Astrocyte (in vitro differentiated cells and primary cell): ENCODE data around the gene MYT1. TPM values are rescaled to one million over a fixed set of nuclear protein-coding genes. Genes with fewer than 3 reads are reported as not detected.

Experiments used
- DNase-seq: peaks from one replicate; pipeline ENCODE4 v3.0.0-alpha.2; 2010; ENCODE audit warnings: low read depth
- FAIRE-seq: peaks from 2 replicates; lab custom pipeline; 2011; peaks lifted over from hg19 to GRCh38; lab: Jason Lieb, UNC
- H2AFZ ChIP-seq: 2 replicates; pipeline ENCODE4 v1.6.0; 2012; ENCODE audit warnings: low read depth, low read length, inconsistent platforms
- H3K27ac ChIP-seq: 2 replicates; pipeline ENCODE4 v1.5.1; 2011; ENCODE audit warnings: low read depth, low read length, inconsistent platforms
- H3K27me3 ChIP-seq: 2 replicates; pipeline ENCODE4 v1.6.0; 2011; ENCODE audit warnings: low read length, inconsistent platforms; ENCODE audit not compliant: insufficient read depth
- H3K36me3 ChIP-seq: 2 replicates; pipeline ENCODE4 v1.5.1; 2011; ENCODE audit warnings: low read length, inconsistent platforms; ENCODE audit not compliant: insufficient read depth
- H3K4me1 ChIP-seq: 2 replicates; pipeline ENCODE4 v1.5.1; 2011; ENCODE audit warnings: low read length, inconsistent platforms; ENCODE audit not compliant: insufficient read depth
- H3K4me2 ChIP-seq: 2 replicates; pipeline ENCODE4 v1.6.0; 2012; ENCODE audit warnings: low read length, inconsistent platforms
- H3K4me3 ChIP-seq: 2 replicates; pipeline ENCODE4 v1.5.1; 2011; ENCODE audit warnings: low read depth, mild to moderate bottlenecking, low read length, inconsistent platforms; ENCODE audit not compliant: insufficient read depth
- H3K79me2 ChIP-seq: 2 replicates; pipeline ENCODE4 v1.6.0; 2012; ENCODE audit warnings: mild to moderate bottlenecking, low read length, inconsistent platforms; ENCODE audit not compliant: insufficient read depth
- H3K9ac ChIP-seq: 2 replicates; pipeline ENCODE4 v1.6.0; 2012; ENCODE audit warnings: mild to moderate bottlenecking, low read length, inconsistent platforms
- H3K9me3 ChIP-seq: 2 replicates; pipeline ENCODE4 v1.5.1; 2012; ENCODE audit warnings: low read depth, mild to moderate bottlenecking, low read length, inconsistent platforms; ENCODE audit not compliant: insufficient read depth
- H4K20me1 ChIP-seq: 2 replicates; pipeline ENCODE4 v1.6.0; 2012; ENCODE audit warnings: low read length, inconsistent platforms; ENCODE audit not compliant: insufficient read depth
- H3K27ac Mint-ChIP-seq: one replicate; pipeline ENCODE4 v1.8.0; 2021; ENCODE audit warnings: mild to moderate bottlenecking, mixed read lengths; ENCODE audit not compliant: unreplicated experiment
- H3K27me3 Mint-ChIP-seq: one replicate; pipeline ENCODE4 v1.8.0; 2021; ENCODE audit warnings: low read depth, mixed read lengths; ENCODE audit not compliant: unreplicated experiment
- H3K36me3 Mint-ChIP-seq: one replicate; pipeline ENCODE4 v1.8.0; 2021; ENCODE audit warnings: low read depth, mixed read lengths; ENCODE audit not compliant: unreplicated experiment
- H3K4me1 Mint-ChIP-seq: one replicate; pipeline ENCODE4 v1.8.0; 2021; ENCODE audit warnings: low read depth, mixed read lengths; ENCODE audit not compliant: unreplicated experiment
- H3K4me3 Mint-ChIP-seq: one replicate; pipeline ENCODE4 v1.8.0; 2021; ENCODE audit warnings: mild to moderate bottlenecking, moderate library complexity, mixed read lengths; ENCODE audit not compliant: unreplicated experiment
- H3K9me3 Mint-ChIP-seq: one replicate; pipeline ENCODE4 v1.8.0; 2021; ENCODE audit warnings: mild to moderate bottlenecking, mixed read lengths; ENCODE audit not compliant: unreplicated experiment
- EZH2 ChIP-seq: IDR thresholded peaks from 2 replicates; pipeline ENCODE4 v1.6.1; 2012; ENCODE audit warnings: mild to moderate bottlenecking, low read length, inconsistent platforms; ENCODE audit not compliant: insufficient read depth
- total RNA-seq: library from RNA; stranded (reverse); gene quantifications from 2 replicates; pipeline ENCODE4 v1.2.1, GENCODE V29; 2021
- TF ChIP-seq, protein P1 (sequence below): IDR thresholded peaks from 2 replicates; pipeline ENCODE4 v1.5.1; 2011; ENCODE audit warnings: low read depth, mild to moderate bottlenecking, inconsistent platforms, low read length, moderate library complexity; ENCODE audit not compliant: insufficient read depth

Gene MYT1
- total RNA-seq, 1 donor from 2014 or later, result not detected

DNA sequence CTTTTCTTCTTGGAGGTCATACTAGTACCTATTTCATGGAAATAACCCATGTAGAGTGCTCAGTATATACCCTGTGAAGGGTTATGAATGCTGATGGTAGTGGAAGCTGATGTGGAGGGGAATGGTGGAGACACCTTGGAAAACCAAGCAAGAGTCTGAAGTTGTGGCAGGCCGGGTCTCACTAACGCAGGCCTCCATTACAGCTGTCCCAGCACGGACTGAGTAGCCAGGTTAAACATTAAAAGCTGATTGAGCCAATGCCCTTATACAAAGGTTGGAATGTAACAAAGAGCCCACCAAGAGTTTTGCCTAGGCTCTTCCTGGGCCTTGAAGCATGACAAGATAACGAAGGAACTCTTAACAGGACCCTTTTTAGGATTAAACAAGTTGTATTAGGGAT, 89.2 kb downstream of the MYT1 start:
- Histone ChIP-seq H2AFZ (no peak overlapping the region), H3K9ac (no peak overlapping the region), H3K36me3 (no peaks in the 10 kb centered on the region), H4K20me1 (no peaks in the 10 kb centered on the region), H3K4me2 (no peak overlapping the region), H3K4me3 (no peak overlapping the region), H3K27me3 (peaks cover 18% of the 10 kb centered on the region), H3K27ac (no peak overlapping the region), H3K79me2 (peaks cover 23% of the 10 kb centered on the region), H3K4me1 (peaks cover 15% of the 10 kb centered on the region), H3K9me3 (no peaks in the 10 kb centered on the region)
- Mint-ChIP-seq H3K4me3 (no peak overlapping the region), H3K9me3 (peaks cover 3% of the 10 kb centered on the region), H3K36me3 (no peaks in the 10 kb centered on the region), H3K4me1 (peaks cover 11% of the 10 kb centered on the region), H3K27me3 (peaks cover 20% of the 10 kb centered on the region), H3K27ac (no peak overlapping the region)
- TF ChIP-seq, protein P1, sequence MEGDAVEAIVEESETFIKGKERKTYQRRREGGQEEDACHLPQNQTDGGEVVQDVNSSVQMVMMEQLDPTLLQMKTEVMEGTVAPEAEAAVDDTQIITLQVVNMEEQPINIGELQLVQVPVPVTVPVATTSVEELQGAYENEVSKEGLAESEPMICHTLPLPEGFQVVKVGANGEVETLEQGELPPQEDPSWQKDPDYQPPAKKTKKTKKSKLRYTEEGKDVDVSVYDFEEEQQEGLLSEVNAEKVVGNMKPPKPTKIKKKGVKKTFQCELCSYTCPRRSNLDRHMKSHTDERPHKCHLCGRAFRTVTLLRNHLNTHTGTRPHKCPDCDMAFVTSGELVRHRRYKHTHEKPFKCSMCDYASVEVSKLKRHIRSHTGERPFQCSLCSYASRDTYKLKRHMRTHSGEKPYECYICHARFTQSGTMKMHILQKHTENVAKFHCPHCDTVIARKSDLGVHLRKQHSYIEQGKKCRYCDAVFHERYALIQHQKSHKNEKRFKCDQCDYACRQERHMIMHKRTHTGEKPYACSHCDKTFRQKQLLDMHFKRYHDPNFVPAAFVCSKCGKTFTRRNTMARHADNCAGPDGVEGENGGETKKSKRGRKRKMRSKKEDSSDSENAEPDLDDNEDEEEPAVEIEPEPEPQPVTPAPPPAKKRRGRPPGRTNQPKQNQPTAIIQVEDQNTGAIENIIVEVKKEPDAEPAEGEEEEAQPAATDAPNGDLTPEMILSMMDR, result no peak
- no peak for TF ChIP-seq EZH2
- FAIRE-seq (no peak), DNase-seq (no peak)

DNA sequence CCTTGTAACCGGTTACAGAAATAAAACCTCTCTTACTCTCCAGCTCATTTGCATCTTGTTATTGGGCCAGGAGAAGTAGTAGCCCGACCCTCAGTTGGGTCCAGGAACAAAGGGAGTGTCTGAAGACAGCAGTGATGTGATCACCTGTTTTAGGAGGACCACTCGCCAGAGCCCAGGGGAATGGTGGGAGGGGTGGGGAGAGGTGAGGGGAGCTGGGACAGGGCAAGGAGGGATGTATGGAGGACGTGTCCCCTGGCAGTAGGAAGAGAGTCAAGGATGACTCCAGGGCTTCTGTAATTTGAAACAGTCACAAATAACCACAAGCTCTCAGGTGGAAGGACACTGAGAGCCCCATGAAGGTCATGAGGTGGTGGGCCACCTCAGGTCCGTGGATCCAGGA, 89.9 kb downstream of the MYT1 start:
- no peak overlapping the region for H3K27ac ChIP-seq
- peaks cover 3% of the 10 kb centered on the region for H3K9me3 Mint-ChIP-seq
- H4K20me1 ChIP-seq, result no peaks in the 10 kb centered on the region
- peaks cover 16% of the 10 kb centered on the region for H3K27me3 ChIP-seq
- no peak overlapping the region for H3K9ac ChIP-seq
- H3K4me1 ChIP-seq, result peaks cover 15% of the 10 kb centered on the region
- no peaks in the 10 kb centered on the region for H3K36me3 Mint-ChIP-seq
- peaks cover 17% of the 10 kb centered on the region for H3K27me3 Mint-ChIP-seq
- no peaks in the 10 kb centered on the region for H3K9me3 ChIP-seq
- DNase-seq (no peak), FAIRE-seq (no peak)
- no peak overlapping the region for H3K4me2 ChIP-seq
- H3K4me3 Mint-ChIP-seq, result peak overlapping the region; percentile 25
- peaks cover 28% of the 10 kb centered on the region for H3K79me2 ChIP-seq
- H3K27ac Mint-ChIP-seq, result no peak overlapping the region
- no peak overlapping the region for H3K4me3 ChIP-seq
- H2AFZ ChIP-seq, result no peak overlapping the region
- H3K36me3 ChIP-seq, result no peaks in the 10 kb centered on the region
- peaks cover 14% of the 10 kb centered on the region for H3K4me1 Mint-ChIP-seq
- TF ChIP-seq, protein P1, result no peak
- TF ChIP-seq EZH2, result no peak

DNA sequence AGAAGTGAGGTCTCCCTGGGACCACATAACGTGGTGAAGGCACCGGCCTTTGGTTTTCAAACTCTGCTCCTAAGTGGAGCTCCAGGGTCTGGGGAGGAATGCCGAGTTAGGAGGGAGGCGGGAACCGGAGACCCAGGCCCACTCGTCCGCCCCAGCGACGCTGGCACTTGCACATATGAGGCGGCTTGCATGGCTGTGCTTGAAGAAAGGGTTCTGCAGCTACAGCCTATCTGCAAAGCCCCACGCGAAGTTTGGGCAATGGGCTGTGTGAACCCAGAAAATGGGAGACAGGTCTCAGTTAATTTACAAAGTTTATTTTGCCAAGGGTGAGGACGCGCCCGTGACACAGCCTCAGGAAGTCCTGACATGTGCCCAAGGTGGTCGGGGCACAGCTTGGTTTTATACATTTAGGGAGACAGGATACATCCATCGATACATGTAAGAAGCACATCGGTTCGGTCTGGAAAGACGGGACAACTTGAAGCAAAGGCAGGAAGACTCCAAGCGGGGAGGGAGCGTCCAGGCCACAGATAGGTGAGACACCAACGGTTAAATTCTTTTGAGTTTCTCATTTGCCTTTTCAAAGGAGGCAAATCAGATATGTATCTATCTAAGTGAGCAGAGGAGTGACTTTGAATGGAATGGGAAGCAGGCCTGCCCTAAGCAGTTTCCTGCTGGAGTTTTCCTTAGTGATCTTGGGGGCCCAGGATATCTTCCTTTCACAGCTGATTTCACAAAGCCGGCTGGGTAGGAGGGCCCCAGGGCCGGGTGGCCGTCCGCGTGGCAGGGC, 90.5 kb downstream of the MYT1 start:
- peaks cover 15% of the 10 kb centered on the region for H3K27me3 ChIP-seq
- H3K9me3 Mint-ChIP-seq, result peaks cover 3% of the 10 kb centered on the region
- no peak for TF ChIP-seq EZH2
- TF ChIP-seq, protein P1, result no peak
- H3K4me1 Mint-ChIP-seq, result peaks cover 14% of the 10 kb centered on the region
- no peaks in the 10 kb centered on the region for H3K9me3 ChIP-seq
- no peaks in the 10 kb centered on the region for H3K36me3 Mint-ChIP-seq
- H3K4me3 ChIP-seq, result peak overlapping the region; percentile 57
- no peaks in the 10 kb centered on the region for H3K36me3 ChIP-seq
- H3K9ac ChIP-seq, result peak overlapping the region; percentile 80
- peaks cover 15% of the 10 kb centered on the region for H3K4me1 ChIP-seq
- peaks cover 16% of the 10 kb centered on the region for H3K27me3 Mint-ChIP-seq
- H3K27ac Mint-ChIP-seq, result peak overlapping the region; percentile 48
- FAIRE-seq (no peak), DNase-seq (no peak)
- peak overlapping the region; percentile 79 for H3K4me3 Mint-ChIP-seq
- peak overlapping the region; percentile 95 for H2AFZ ChIP-seq
- no peaks in the 10 kb centered on the region for H4K20me1 ChIP-seq
- H3K4me2 ChIP-seq, result peak overlapping the region; percentile 99
- peaks cover 28% of the 10 kb centered on the region for H3K79me2 ChIP-seq
- H3K27ac ChIP-seq, result peak overlapping the region; percentile 40
